ENCODE data around the gene KRT38.
A peak's percentile ranks its signal among the peaks of the same experiment; 100 is the strongest.
"Not testable (repeated sequence)": the region's sequence is repeated elsewhere in the genome, so short reads cannot be mapped to it uniquely, and the experiment has no call there.

KRT38 gene

GRCh38 chr17:41420134-41420533 lies 20.6 kb downstream of the KRT38 start:
- DNase-seq, result no peak

- no peak for DNase-seq
Measured at GRCh38 chr17:41419716-41420115, 21.1 kb downstream of the KRT38 start.

GRCh38 chr17:41418116-41418860 lies 22.5 kb downstream of the KRT38 start:
- DNase-seq, result no peak

- DNase-seq, result no peak
Measured at GRCh38 chr17:41417576-41418015, 23.2 kb downstream of the KRT38 start.

GRCh38 chr17:41417127-41417526 lies 23.7 kb downstream of the KRT38 start:
- no peak for DNase-seq

- no peak for DNase-seq
Measured at GRCh38 chr17:41416479-41416878, 24.3 kb downstream of the KRT38 start.

GRCh38 chr17:41415833-41416335 lies 24.9 kb downstream of the KRT38 start:
- DNase-seq, result no peak

GRCh38 chr17:41415411-41415810 lies 25.4 kb downstream of the KRT38 start:
- DNase-seq, result no peak

GRCh38 chr17:41413982-41414381 lies 26.8 kb downstream of the KRT38 start:
- DNase-seq, result no peak

GRCh38 chr17:41413353-41413957 lies 27.3 kb downstream of the KRT38 start:
- DNase-seq, result no peak

GRCh38 chr17:41411072-41411840 lies 29.5 kb downstream of the KRT38 start:
- DNase-seq, result no peak

- no peak for DNase-seq
Measured at GRCh38 chr17:41407226-41407625, 33.6 kb downstream of the KRT38 start.

GRCh38 chr17:41406205-41406604 lies 34.6 kb downstream of the KRT38 start:
- DNase-seq, result no peak

GRCh38 chr17:41404024-41404671 lies 36.6 kb downstream of the KRT38 start:
- peak; percentile 32 to 37 for DNase-seq

- DNase-seq, result no peak
Measured at GRCh38 chr17:41403404-41404023, 37.3 kb downstream of the KRT38 start.

GRCh38 chr17:41402161-41402560 lies 38.6 kb downstream of the KRT38 start:
- DNase-seq, result no peak

GRCh38 chr17:41396996-41397660 lies 43.7 kb downstream of the KRT38 start, which contains the start of gene KRT31:
KRT31 (minus strand) TSS chr17:41397608; CDS start chr17:41397539, 69 bp downstream.
- no peak for DNase-seq

- no peak for DNase-seq
Measured at GRCh38 chr17:41396340-41396739, 44.4 kb downstream of the KRT38 start.

GRCh38 chr17:41395611-41396010 lies 45.2 kb downstream of the KRT38 start:
- no peak for DNase-seq

- DNase-seq, result not testable (repeated sequence)
Measured at GRCh38 chr17:41395044-41395443, 45.7 kb downstream of the KRT38 start.

- DNase-seq, result no peak
Measured at GRCh38 chr17:41394254-41394996, 46.4 kb downstream of the KRT38 start.
